ENCODE results near the gene SIPA1. TPM values are rescaled to one million over a fixed set of nuclear protein-coding genes. Genes with fewer than 3 reads are reported as not detected.

Gene SIPA1
- total and polyA plus RNA-seq, 2 of the 13 experiments (the other 11 are each of a cell fraction or from before 2014, with no cell fraction given) = 5.8 to 7.7 TPM

DNA sequence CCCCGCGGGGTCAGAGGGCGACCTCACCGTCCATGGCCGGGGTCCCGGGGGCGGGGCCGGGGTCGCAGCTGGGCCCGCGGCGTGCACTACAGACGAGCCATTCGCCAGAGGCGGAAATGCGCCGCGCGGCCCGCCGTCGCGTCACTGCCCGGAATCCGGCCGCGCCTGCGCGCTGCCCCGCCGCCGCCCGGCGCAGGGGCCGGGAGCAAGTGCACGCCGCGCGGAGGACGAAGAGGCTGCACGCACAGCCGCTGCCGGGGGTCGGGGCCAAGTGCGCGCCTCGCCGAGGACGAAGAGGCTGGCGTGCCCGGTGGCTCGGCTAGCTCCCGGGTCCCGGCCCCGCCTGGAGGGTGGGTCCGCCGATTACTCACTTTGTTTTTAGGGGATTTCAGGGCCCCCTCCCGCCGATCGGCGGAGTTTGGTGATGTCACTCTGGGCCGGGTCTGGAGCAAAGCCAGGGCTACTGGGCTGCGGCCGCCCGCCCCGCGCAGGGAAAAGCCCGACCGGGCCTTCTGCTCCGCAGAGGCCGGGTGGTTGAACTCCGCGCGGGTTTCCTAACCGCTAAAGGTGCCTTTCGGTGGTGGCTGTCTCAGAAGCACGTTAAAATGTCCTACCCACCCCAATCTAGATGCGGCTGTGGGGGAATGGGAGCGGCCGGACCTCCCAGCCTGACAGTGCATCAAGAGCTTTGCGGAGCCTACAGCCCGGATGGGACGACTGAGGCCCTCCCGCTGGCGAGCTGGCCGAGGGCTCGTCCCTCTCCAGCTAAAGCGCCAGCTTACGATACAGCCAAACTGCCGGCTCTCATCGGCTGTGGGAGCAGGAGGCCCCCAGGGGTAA, 25.1 kb downstream of the SIPA1 start, which contains the start of gene RELA (continued):
- TF ChIP-seq FOSL2 (CRISPR knock-in tag; IDR thresholded peaks at IDR 0.05) (peak; percentile 69), NKX3-1 (CRISPR knock-in tag; IDR thresholded peaks at IDR 0.05) (no peak), FOXK1 (CRISPR knock-in tag; IDR thresholded peaks at IDR 0.05; ENCODE audit: borderline replicate concordance, low read depth) (no peak), NFE2 (CRISPR knock-in tag; IDR thresholded peaks at IDR 0.05) (no peak), ZNF335 (CRISPR knock-in tag; IDR thresholded peaks at IDR 0.05) (no peak), RBFOX2 (IDR thresholded peaks at IDR 0.05; ENCODE audit: low read depth, low read length) (peak; percentile 86), KLF11 (CRISPR knock-in tag; IDR thresholded peaks at IDR 0.05) (no peak), CHCHD3 (CRISPR knock-in tag; IDR thresholded peaks at IDR 0.05) (0 out of 2 replicates have a peak, but pooled peaks have one; percentile 58), RNF2 (conservative IDR thresholded peaks at IDR 0.05; ENCODE audit: low read depth) (no peak), ZNF30 (CRISPR knock-in tag; IDR thresholded peaks at IDR 0.05) (no peak), MTA1 (CRISPR knock-in tag; IDR thresholded peaks at IDR 0.05; ENCODE audit: borderline replicate concordance) (peak; percentile 55; the same call in 1 of the 2 replicates), ZNF7 (CRISPR knock-in tag; IDR thresholded peaks at IDR 0.05) (no peak), RCOR2 (CRISPR knock-in tag; IDR thresholded peaks at IDR 0.05) (no peak), NFYB (CRISPR knock-in tag; IDR thresholded peaks at IDR 0.05) (no peak), SNAPC2 (CRISPR knock-in tag; IDR thresholded peaks at IDR 0.05) (no peak; the same call in 1 of the 2 replicates), MBNL3 (CRISPR knock-in tag; conservative IDR thresholded peaks at IDR 0.05) (no peak), ETV5 (CRISPR knock-in tag; IDR thresholded peaks at IDR 0.05; ENCODE audit: borderline replicate concordance) (no peak), CBFB (CRISPR knock-in tag; IDR thresholded peaks at IDR 0.05) (no peak)
- TF ChIP-seq, protein P1, sequence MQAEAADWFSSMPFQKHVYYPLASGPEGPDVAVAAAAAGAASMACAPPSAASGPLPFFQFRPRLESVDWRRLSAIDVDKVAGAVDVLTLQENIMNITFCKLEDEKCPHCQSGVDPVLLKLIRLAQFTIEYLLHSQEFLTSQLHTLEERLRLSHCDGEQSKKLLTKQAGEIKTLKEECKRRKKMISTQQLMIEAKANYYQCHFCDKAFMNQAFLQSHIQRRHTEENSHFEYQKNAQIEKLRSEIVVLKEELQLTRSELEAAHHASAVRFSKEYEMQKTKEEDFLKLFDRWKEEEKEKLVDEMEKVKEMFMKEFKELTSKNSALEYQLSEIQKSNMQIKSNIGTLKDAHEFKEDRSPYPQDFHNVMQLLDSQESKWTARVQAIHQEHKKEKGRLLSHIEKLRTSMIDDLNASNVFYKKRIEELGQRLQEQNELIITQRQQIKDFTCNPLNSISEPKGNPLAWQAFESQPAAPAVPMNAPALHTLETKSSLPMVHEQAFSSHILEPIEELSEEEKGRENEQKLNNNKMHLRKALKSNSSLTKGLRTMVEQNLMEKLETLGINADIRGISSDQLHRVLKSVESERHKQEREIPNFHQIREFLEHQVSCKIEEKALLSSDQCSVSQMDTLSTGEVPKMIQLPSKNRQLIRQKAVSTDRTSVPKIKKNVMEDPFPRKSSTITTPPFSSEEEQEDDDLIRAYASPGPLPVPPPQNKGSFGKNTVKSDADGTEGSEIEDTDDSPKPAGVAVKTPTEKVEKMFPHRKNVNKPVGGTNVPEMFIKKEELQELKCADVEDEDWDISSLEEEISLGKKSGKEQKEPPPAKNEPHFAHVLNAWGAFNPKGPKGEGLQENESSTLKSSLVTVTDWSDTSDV (CRISPR knock-in tag; IDR thresholded peaks at IDR 0.05) = 0 out of 2 replicates have a peak, but pooled peaks have one; percentile 20
- TF ChIP-seq, protein P2, sequence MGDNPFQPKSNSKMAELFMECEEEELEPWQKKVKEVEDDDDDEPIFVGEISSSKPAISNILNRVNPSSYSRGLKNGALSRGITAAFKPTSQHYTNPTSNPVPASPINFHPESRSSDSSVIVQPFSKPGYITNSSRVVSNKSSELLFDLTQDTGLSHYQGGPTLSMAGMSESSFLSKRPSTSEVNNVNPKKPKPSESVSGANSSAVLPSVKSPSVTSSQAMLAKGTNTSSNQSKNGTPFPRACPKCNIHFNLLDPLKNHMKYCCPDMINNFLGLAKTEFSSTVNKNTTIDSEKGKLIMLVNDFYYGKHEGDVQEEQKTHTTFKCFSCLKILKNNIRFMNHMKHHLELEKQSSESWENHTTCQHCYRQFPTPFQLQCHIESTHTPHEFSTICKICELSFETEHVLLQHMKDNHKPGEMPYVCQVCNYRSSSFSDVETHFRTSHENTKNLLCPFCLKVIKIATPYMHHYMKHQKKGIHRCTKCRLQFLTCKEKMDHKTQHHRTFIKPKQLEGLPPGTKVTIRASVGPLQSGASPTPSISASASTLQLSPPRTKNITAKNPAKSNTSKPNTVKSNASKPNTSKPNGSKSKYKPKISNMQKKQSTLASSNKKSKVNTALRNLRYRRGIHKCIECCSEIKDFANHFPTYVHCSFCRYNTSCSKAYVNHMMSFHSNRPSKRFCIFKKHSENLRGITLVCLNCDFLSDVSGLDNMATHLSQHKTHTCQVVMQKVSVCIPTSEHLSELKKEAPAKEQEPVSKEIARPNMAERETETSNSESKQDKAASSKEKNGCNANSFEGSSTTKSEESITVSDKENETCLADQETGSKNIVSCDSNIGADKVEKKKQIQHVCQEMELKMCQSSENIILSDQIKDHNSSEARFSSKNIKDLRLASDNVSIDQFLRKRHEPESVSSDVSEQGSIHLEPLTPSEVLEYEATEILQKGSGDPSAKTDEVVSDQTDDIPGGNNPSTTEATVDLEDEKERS (CRISPR knock-in tag; IDR thresholded peaks at IDR 0.05) = no peak
- TF ChIP-seq, protein P3, sequence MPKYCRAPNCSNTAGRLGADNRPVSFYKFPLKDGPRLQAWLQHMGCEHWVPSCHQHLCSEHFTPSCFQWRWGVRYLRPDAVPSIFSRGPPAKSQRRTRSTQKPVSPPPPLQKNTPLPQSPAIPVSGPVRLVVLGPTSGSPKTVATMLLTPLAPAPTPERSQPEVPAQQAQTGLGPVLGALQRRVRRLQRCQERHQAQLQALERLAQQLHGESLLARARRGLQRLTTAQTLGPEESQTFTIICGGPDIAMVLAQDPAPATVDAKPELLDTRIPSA (CRISPR knock-in tag; IDR thresholded peaks at IDR 0.05; ENCODE audit: borderline replicate concordance) = no peak
- TF ChIP-seq, protein P4, sequence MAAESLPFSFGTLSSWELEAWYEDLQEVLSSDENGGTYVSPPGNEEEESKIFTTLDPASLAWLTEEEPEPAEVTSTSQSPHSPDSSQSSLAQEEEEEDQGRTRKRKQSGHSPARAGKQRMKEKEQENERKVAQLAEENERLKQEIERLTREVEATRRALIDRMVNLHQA (CRISPR knock-in tag; IDR thresholded peaks at IDR 0.05) = no peak
- TF ChIP-seq, protein P5, sequence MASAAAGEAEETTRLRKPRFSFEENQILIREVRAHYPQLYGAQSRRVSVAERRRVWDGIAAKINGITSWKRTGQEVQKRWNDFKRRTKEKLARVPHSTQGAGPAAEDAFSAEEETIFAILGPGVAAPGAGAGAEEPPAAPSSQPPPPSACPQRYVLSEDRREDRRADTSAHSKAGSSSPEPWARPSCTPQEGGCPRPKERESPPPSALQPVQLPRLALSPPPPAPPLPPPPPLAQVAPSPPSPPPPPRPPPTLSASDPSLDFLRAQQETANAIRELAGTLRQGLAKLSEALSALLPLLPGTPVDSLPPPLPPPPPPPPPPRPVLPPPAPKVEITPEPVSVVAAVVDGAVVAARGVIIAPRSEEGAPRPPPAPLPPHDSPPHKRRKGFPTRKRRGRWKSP (CRISPR knock-in tag; IDR thresholded peaks at IDR 0.05) = peak; percentile 70; the same call in 1 of the 2 replicates
